Trophoblast cell (in vitro differentiated cells and primary cell): Measurements from ENCODE around the gene FSTL4.
"Not testable (repeated sequence)": the region's sequence is repeated elsewhere in the genome, so short reads cannot be mapped to it uniquely, and the experiment has no call there.

Source experiments
- DNase-seq, 2 donors: peaks; one replicate each; pipeline ENCODE4 v3.0.0-alpha.2; 2016
- H2AFZ ChIP-seq: 2 replicates; pipeline ENCODE4 v1.6.1; 2013; ENCODE audit warnings: low read length, moderate library complexity, mild to moderate bottlenecking; ENCODE audit not compliant: insufficient read depth, poor library complexity
- H2AK5ac ChIP-seq: 2 replicates; pipeline ENCODE4 v1.6.1; 2013; ENCODE audit warnings: mild to moderate bottlenecking, low read length
- H2BK120ac ChIP-seq: 2 replicates; pipeline ENCODE4 v1.6.1; 2013; ENCODE audit warnings: low read length, mild to moderate bottlenecking, moderate library complexity; ENCODE audit not compliant: insufficient read depth, poor library complexity
- H2BK12ac ChIP-seq: 2 replicates; pipeline ENCODE4 v1.6.1; 2013; ENCODE audit warnings: mild to moderate bottlenecking, low read length, moderate library complexity
- H2BK5ac ChIP-seq: 2 replicates; pipeline ENCODE4 v1.6.1; 2013; ENCODE audit warnings: low read length, low read depth, moderate library complexity, mild to moderate bottlenecking; ENCODE audit not compliant: poor library complexity
- H3K14ac ChIP-seq: 2 replicates; pipeline ENCODE4 v1.6.1; 2013; ENCODE audit warnings: mild to moderate bottlenecking, low read length
- H3K18ac ChIP-seq: 2 replicates; pipeline ENCODE4 v1.6.1; 2013; ENCODE audit warnings: mild to moderate bottlenecking, low read length
- H3K23ac ChIP-seq: 2 replicates; pipeline ENCODE4 v1.6.1; 2013; ENCODE audit warnings: low read length
- H3K27ac ChIP-seq: 2 replicates; pipeline ENCODE4 v1.5.1; 2013; ENCODE audit warnings: low read depth, mild to moderate bottlenecking, inconsistent platforms, low read length, moderate library complexity
- H3K27me3 ChIP-seq: 2 replicates; pipeline ENCODE4 v1.6.1; 2013; ENCODE audit warnings: inconsistent platforms, mild to moderate bottlenecking, low read length, moderate library complexity; ENCODE audit not compliant: insufficient read depth
- H3K36me3 ChIP-seq, 2 experiments: 1 replicate in 1 of 2; 2 replicates in 1 of 2; pipeline ENCODE4 v1.6.1; 2013; ENCODE audit warnings: low read length in 2 of 2, mild to moderate bottlenecking in 2 of 2, moderate library complexity in 1 of 2; ENCODE audit not compliant: insufficient read depth in 2 of 2, control insufficient read depth in 1 of 2
- H3K4ac ChIP-seq: 2 replicates; pipeline ENCODE4 v1.6.1; 2013; ENCODE audit warnings: low read depth, mild to moderate bottlenecking, low read length, moderate library complexity
- H3K4me1 ChIP-seq, 2 experiments: 1 replicate in 1 of 2; 2 replicates in 1 of 2; pipeline ENCODE4 v1.6.1; 2013; ENCODE audit warnings: low read length in 2 of 2, mild to moderate bottlenecking in 2 of 2, moderate library complexity in 1 of 2; ENCODE audit not compliant: insufficient read depth in 2 of 2, control insufficient read depth in 1 of 2
- H3K4me2 ChIP-seq: 2 replicates; pipeline ENCODE4 v1.6.1; 2013; ENCODE audit warnings: inconsistent platforms, mild to moderate bottlenecking, low read length, moderate library complexity
- H3K4me3 ChIP-seq: 2 replicates; pipeline ENCODE4 v1.5.1; 2013; ENCODE audit warnings: mild to moderate bottlenecking, low read depth, low read length, inconsistent platforms
- H3K79me1 ChIP-seq: one replicate; pipeline ENCODE4 v1.6.1; 2013; ENCODE audit warnings: low read length
- H3K79me2 ChIP-seq: 2 replicates; pipeline ENCODE4 v1.6.1; 2013; ENCODE audit warnings: low read length, mild to moderate bottlenecking; ENCODE audit not compliant: control insufficient read depth, insufficient read depth, poor library complexity
- H3K9ac ChIP-seq: 2 replicates; pipeline ENCODE4 v1.6.1; 2013; ENCODE audit warnings: mild to moderate bottlenecking, low read length
- H3K9me3 ChIP-seq: 2 replicates; pipeline ENCODE4 v1.6.1; 2013; ENCODE audit warnings: low read depth, mild to moderate bottlenecking, control low read depth, inconsistent platforms, low read length; ENCODE audit not compliant: insufficient read depth
- H4K12ac ChIP-seq: 2 replicates; pipeline ENCODE4 v1.6.1; 2013; ENCODE audit warnings: low read depth, mild to moderate bottlenecking, low read length, moderate library complexity
- H4K8ac ChIP-seq: 2 replicates; pipeline ENCODE4 v1.6.1; 2013; ENCODE audit warnings: low read depth, mild to moderate bottlenecking, low read length, moderate library complexity
- H4K91ac ChIP-seq: one replicate; pipeline ENCODE4 v1.6.1; 2013; ENCODE audit warnings: low read depth, mild to moderate bottlenecking, low read length, moderate library complexity
- WGBS: extraction: QIAGEN DNeasy Blood & Tissue Kit; methylation state at CpG from one replicate; pipeline ENCODE4 v1.1.7; 2013; ENCODE audit warnings: missing lambda C conversion rate; ENCODE audit not compliant: insufficient read length, insufficient coverage; ENCODE audit errors: extremely low coverage; 5-methylcytosine and 5-hydroxymethylcytosine counted together

Gene FSTL4

GRCh38 chr5:133219296-133219695 is 393.0 kb downstream of the FSTL4 start:
- DNase-seq = no peak
- Histone ChIP-seq H2BK120ac (no peak overlapping the region), H3K14ac (no peak overlapping the region), H2AFZ (no peak overlapping the region), H4K91ac (no peak overlapping the region), H3K79me1 (no peaks in the 10 kb centered on the region), H3K27me3 (no peaks in the 10 kb centered on the region), H4K8ac (no peak overlapping the region), H3K18ac (no peak overlapping the region), H3K4ac (no peak overlapping the region), H3K23ac (no peak overlapping the region), H3K36me3 (no peaks in the 10 kb centered on the region), H2AK5ac (no peak overlapping the region), H3K9me3 (no peaks in the 10 kb centered on the region), H4K12ac (no peak overlapping the region), H2BK5ac (no peak overlapping the region), H3K4me1 (no peaks in the 10 kb centered on the region), H3K9ac (no peak overlapping the region), H3K27ac (no peak overlapping the region), H2BK12ac (no peak overlapping the region), H3K4me3 (no peak overlapping the region), H3K79me2 (no peaks in the 10 kb centered on the region), H3K4me2 (no peak overlapping the region)
- no CpG with 5 or more reads among the region's 4 CpGs for WGBS

- not testable (repeated sequence) for H4K12ac ChIP-seq, H3K79me2 ChIP-seq, H3K23ac ChIP-seq, DNase-seq, H2BK120ac ChIP-seq, H3K27me3 ChIP-seq, H3K36me3 ChIP-seq, H4K8ac ChIP-seq, H3K18ac ChIP-seq, H3K27ac ChIP-seq, H3K14ac ChIP-seq, H3K9ac ChIP-seq, H2AFZ ChIP-seq, H2BK5ac ChIP-seq, H3K4me3 ChIP-seq, H3K4ac ChIP-seq, H3K4me2 ChIP-seq, H4K91ac ChIP-seq, H2BK12ac ChIP-seq, H2AK5ac ChIP-seq, H3K79me1 ChIP-seq, H3K9me3 ChIP-seq, H3K4me1 ChIP-seq
- WGBS = no CpG with 5 or more reads among the region's 7 CpGs
These were observed 396.2 kb downstream of the FSTL4 start for GRCh38 chr5:133216138-133216537.

- no CpG with 5 or more reads among the region's 2 CpGs for WGBS
These were observed 398.1 kb downstream of the FSTL4 start for GRCh38 chr5:133214153-133214820.

GRCh38 chr5:133205649-133206048 is 406.7 kb downstream of the FSTL4 start:
- Histone ChIP-seq H3K4me1 (no peaks in the 10 kb centered on the region), H3K9ac (no peak overlapping the region), H2BK5ac (no peak overlapping the region), H2AK5ac (no peak overlapping the region), H3K14ac (no peak overlapping the region), H3K27me3 (no peaks in the 10 kb centered on the region), H3K4me2 (no peak overlapping the region), H3K9me3 (peaks cover 3% of the 10 kb centered on the region), H3K4me3 (no peak overlapping the region), H3K79me2 (no peaks in the 10 kb centered on the region), H3K79me1 (no peaks in the 10 kb centered on the region), H2BK120ac (no peak overlapping the region), H3K4ac (no peak overlapping the region), H4K12ac (no peak overlapping the region), H4K91ac (no peak overlapping the region), H2BK12ac (no peak overlapping the region), H3K23ac (no peak overlapping the region), H4K8ac (no peak overlapping the region), H3K18ac (no peak overlapping the region), H3K27ac (no peak overlapping the region), H2AFZ (no peak overlapping the region), H3K36me3 (no peaks in the 10 kb centered on the region)
- DNase-seq = no peak
- WGBS = no CpG with 5 or more reads among the region's 4 CpGs

More at GRCh38 chr5:133214153-133214820, 398.1 kb downstream of the FSTL4 start:
- Histone ChIP-seq H3K14ac (no peak overlapping the region), H3K36me3 (no peaks in the 10 kb centered on the region), H3K23ac (no peak overlapping the region), H3K79me2 (no peaks in the 10 kb centered on the region), H3K4me2 (no peak overlapping the region), H2BK120ac (no peak overlapping the region), H2AK5ac (no peak overlapping the region), H3K9me3 (no peaks in the 10 kb centered on the region), H2BK12ac (no peak overlapping the region), H3K27ac (no peak overlapping the region), H3K27me3 (no peaks in the 10 kb centered on the region), H3K79me1 (no peaks in the 10 kb centered on the region), H3K18ac (no peak overlapping the region), H4K12ac (no peak overlapping the region), H4K91ac (no peak overlapping the region), H2BK5ac (no peak overlapping the region), H3K4me3 (no peak overlapping the region), H3K4ac (no peak overlapping the region), H4K8ac (no peak overlapping the region), H3K9ac (no peak overlapping the region), H2AFZ (no peak overlapping the region), H3K4me1 (no peaks in the 10 kb centered on the region)
- DNase-seq = no peak
